GM12891 (cell line): ENCODE measurements around the gene CSH2.

Experiments used
- DNase-seq: peaks from one replicate; pipeline ENCODE4 v3.0.0; 2011; ENCODE audit warnings: low spot score; ENCODE audit not compliant: insufficient read length
- FAIRE-seq: peaks from 2 replicates; lab custom pipeline; 2011; peaks lifted over from hg19 to GRCh38; lab: Jason Lieb, UNC
- PAX5 ChIP-seq: IDR thresholded peaks from 2 replicates; pipeline ENCODE4 v1.6.1; 2011; ENCODE audit warnings: low read length, moderate library complexity, mild to moderate bottlenecking; ENCODE audit not compliant: insufficient read depth, severe bottlenecking
- POLR2A ChIP-seq: IDR thresholded peaks from 2 replicates; pipeline ENCODE4 v1.6.1; 2011; ENCODE audit warnings: low read depth, low read length, control low read depth
- POLR2AphosphoS5 ChIP-seq: IDR thresholded peaks from 2 replicates; pipeline ENCODE4 v1.6.1; 2011; ENCODE audit warnings: low read depth, low read length, control low read depth
- POU2F2 ChIP-seq: IDR thresholded peaks from 2 replicates; pipeline ENCODE4 v1.6.1; 2011; ENCODE audit warnings: low read depth, mild to moderate bottlenecking, control low read depth, low read length, moderate library complexity
- SPI1 ChIP-seq: IDR thresholded peaks from 2 replicates; pipeline ENCODE4 v1.6.1; 2011; ENCODE audit warnings: low read depth, low read length, control low read depth
- TAF1 ChIP-seq: IDR thresholded peaks from 2 replicates; pipeline ENCODE4 v1.6.1; 2011; ENCODE audit warnings: low read depth, low read length, control low read depth

The CSH2 gene

GRCh38 chr17:63835167-63835720 lies 38.2 kb downstream of the CSH2 start:
- TF ChIP-seq POU2F2 (no peak), POLR2AphosphoS5 (no peak), TAF1 (no peak), SPI1 (no peak), PAX5 (no peak), POLR2A (no peak)
- DNase-seq (no peak), FAIRE-seq (no peak)

- DNase-seq = peak; percentile 54
- TF ChIP-seq POU2F2 = no peak
- peak; percentile 59 for TF ChIP-seq POLR2AphosphoS5
- FAIRE-seq = peak; percentile 85
These were observed 38.9 kb downstream of the CSH2 start for GRCh38 chr17:63834431-63835166.

- FAIRE-seq (no peak), DNase-seq (no peak)
- TF ChIP-seq POLR2A (peak; percentile 21; the same call in 1 of the 2 replicates), TAF1 (no peak), PAX5 (no peak)
These were observed 39.6 kb downstream of the CSH2 start for GRCh38 chr17:63833741-63834373.

GRCh38 chr17:63833026-63833740 lies 40.3 kb downstream of the CSH2 start:
- FAIRE-seq = no peak
- peak; percentile 34; the same call in 1 of the 2 replicates for TF ChIP-seq POLR2A
- no peak for TF ChIP-seq POLR2AphosphoS5
- no peak for DNase-seq

- no peak for DNase-seq
- FAIRE-seq = no peak
- TF ChIP-seq POU2F2 (no peak), SPI1 (no peak), TAF1 (no peak), POLR2A (no peak), PAX5 (no peak), POLR2AphosphoS5 (no peak)
These were observed 41.0 kb downstream of the CSH2 start for GRCh38 chr17:63832455-63832854.

- no peak for DNase-seq
- FAIRE-seq = no peak
- TF ChIP-seq POLR2A (peak; percentile 47; the same call in 1 of the 2 replicates), POLR2AphosphoS5 (no peak)
These were observed 41.5 kb downstream of the CSH2 start for GRCh38 chr17:63832014-63832413.

GRCh38 chr17:63831505-63831904 lies 42.0 kb downstream of the CSH2 start:
- TF ChIP-seq SPI1 = no peak
- TF ChIP-seq POLR2A = no peak
- TF ChIP-seq POU2F2 = no peak
- TF ChIP-seq TAF1 = no peak
- TF ChIP-seq POLR2AphosphoS5 = no peak; the same call in 1 of the 2 replicates
- TF ChIP-seq PAX5 = no peak
- DNase-seq (no peak), FAIRE-seq (no peak)

GRCh38 chr17:63830904-63831491 lies 42.5 kb downstream of the CSH2 start:
- TF ChIP-seq POLR2AphosphoS5 = no peak; the same call in 1 of the 2 replicates
- 0 out of 2 replicates have a peak, but pooled peaks have one; percentile 25 for TF ChIP-seq POLR2A
- FAIRE-seq (no peak), DNase-seq (no peak)

- FAIRE-seq = no peak
- DNase-seq = no peak
- TF ChIP-seq PAX5 = no peak
- TF ChIP-seq POLR2AphosphoS5 = peak; percentile 19
These were observed 43.2 kb downstream of the CSH2 start for GRCh38 chr17:63830278-63830677.

GRCh38 chr17:63828936-63829335 lies 44.5 kb downstream of the CSH2 start:
- no peak for DNase-seq
- TF ChIP-seq POU2F2 = no peak
- no peak for TF ChIP-seq POLR2A
- no peak for TF ChIP-seq SPI1
- TF ChIP-seq PAX5 = no peak
- no peak for TF ChIP-seq POLR2AphosphoS5
- TF ChIP-seq TAF1 = no peak
- no peak for FAIRE-seq

GRCh38 chr17:63827801-63828221 lies 45.7 kb downstream of the CSH2 start:
- DNase-seq (no peak), FAIRE-seq (peak; percentile 16)
- TF ChIP-seq POU2F2 (no peak), SPI1 (no peak), POLR2AphosphoS5 (no peak), POLR2A (no peak), PAX5 (no peak), TAF1 (no peak)
